Activated naive CD8-positive, alpha-beta T cell treated with anti-CD3 and anti-CD28 coated beads, Interleukin-2, amount 10 ng/mL, durations not matched to agents 7 days and 5 days (primary cell): ENCODE data around the gene MYDGF. TPM values are rescaled to one million over a fixed set of nuclear protein-coding genes. Genes with fewer than 3 reads are reported as not detected.
"Not testable (repeated sequence)": the region's sequence is repeated elsewhere in the genome, so short reads cannot be mapped to it uniquely, and the experiment has no call there.

ENCODE experiments used
- ATAC-seq: fragments of 150-1000 bp; cut with Tn5 transposase; one replicate; pipeline ENCODE4 v1.10.0; 2021; ENCODE audit warnings: low read depth, moderate library complexity
- POLR2A ChIA-PET: fragments of 350-600 bp; sonication (Branson Sonifier 250); formaldehyde crosslinking; loops from one replicate; lab custom pipeline; 2021; ENCODE audit warnings: antibody characterized with exemption; lab: Charles Lee
- DNase-seq: peaks from one replicate; pipeline ENCODE4 v3.0.0; 2021
- H3K27ac Mint-ChIP-seq: one replicate; pipeline ENCODE4 v1.8.0; 2022; ENCODE audit warnings: mild to moderate bottlenecking, mixed read lengths
- H3K27me3 Mint-ChIP-seq: one replicate; pipeline ENCODE4 v1.8.0; 2022; ENCODE audit warnings: mild to moderate bottlenecking, moderate library complexity, mixed read lengths
- H3K36me3 Mint-ChIP-seq: one replicate; pipeline ENCODE4 v1.8.0; 2021; ENCODE audit warnings: mild to moderate bottlenecking, mixed read lengths
- H3K4me1 Mint-ChIP-seq: one replicate; pipeline ENCODE4 v1.8.0; 2021; ENCODE audit warnings: mixed read lengths
- H3K4me3 Mint-ChIP-seq: one replicate; pipeline ENCODE4 v1.8.0; 2022; ENCODE audit warnings: mild to moderate bottlenecking, moderate library complexity, mixed read lengths
- H3K9me3 Mint-ChIP-seq: one replicate; pipeline ENCODE4 v1.8.0; 2021; ENCODE audit warnings: mixed read lengths
- total RNA-seq, 2 experiments: library from RNA; stranded (reverse); gene quantifications; one replicate each; pipeline ENCODE4 v1.2.3, GENCODE V29; 2021

The MYDGF gene
- total RNA-seq, 2 experiments from 2014 or later: 33.3 to 34.8 TPM

- ATAC-seq (no peak), DNase-seq (no peak)
- POLR2A ChIA-PET: no interaction called here
- H3K36me3 Mint-ChIP-seq: peaks cover 16% of the 10 kb centered on the region
- H3K27ac Mint-ChIP-seq: no peak overlapping the region
- no peaks in the 10 kb centered on the region for H3K9me3 Mint-ChIP-seq
- peaks cover 1% of the 10 kb centered on the region for H3K4me1 Mint-ChIP-seq
- H3K27me3 Mint-ChIP-seq: no peaks in the 10 kb centered on the region
- H3K4me3 Mint-ChIP-seq: no peak overlapping the region
These were observed 23.5 kb upstream of the MYDGF start for GRCh38 chr19:4693471-4694121.

GRCh38 chr19:4693078-4693350 is 22.9 kb upstream of the MYDGF start:
- H3K27me3 Mint-ChIP-seq: no peaks in the 10 kb centered on the region
- peaks cover 16% of the 10 kb centered on the region for H3K36me3 Mint-ChIP-seq
- no peak overlapping the region for H3K27ac Mint-ChIP-seq
- no peaks in the 10 kb centered on the region for H3K9me3 Mint-ChIP-seq
- no peak for ATAC-seq
- DNase-seq: no peak
- H3K4me1 Mint-ChIP-seq: peaks cover 1% of the 10 kb centered on the region
- H3K4me3 Mint-ChIP-seq: no peak overlapping the region
- POLR2A ChIA-PET: no interaction called here

- POLR2A ChIA-PET: no interaction called here
- Mint-ChIP-seq H3K27ac (no peak overlapping the region), H3K27me3 (no peaks in the 10 kb centered on the region), H3K4me3 (no peak overlapping the region), H3K36me3 (peaks cover 16% of the 10 kb centered on the region), H3K9me3 (no peaks in the 10 kb centered on the region), H3K4me1 (no peaks in the 10 kb centered on the region)
- no peak for ATAC-seq
- DNase-seq: no peak
These were observed 22.3 kb upstream of the MYDGF start for GRCh38 chr19:4692251-4693077.

GRCh38 chr19:4691373-4691772 is 21.2 kb upstream of the MYDGF start:
- no peaks in the 10 kb centered on the region for H3K9me3 Mint-ChIP-seq
- H3K4me1 Mint-ChIP-seq: no peaks in the 10 kb centered on the region
- DNase-seq (no peak), ATAC-seq (no peak)
- H3K4me3 Mint-ChIP-seq: no peak overlapping the region
- no peaks in the 10 kb centered on the region for H3K27me3 Mint-ChIP-seq
- POLR2A ChIA-PET: no interaction called here
- H3K36me3 Mint-ChIP-seq: peaks cover 18% of the 10 kb centered on the region
- no peak overlapping the region for H3K27ac Mint-ChIP-seq

DNA sequence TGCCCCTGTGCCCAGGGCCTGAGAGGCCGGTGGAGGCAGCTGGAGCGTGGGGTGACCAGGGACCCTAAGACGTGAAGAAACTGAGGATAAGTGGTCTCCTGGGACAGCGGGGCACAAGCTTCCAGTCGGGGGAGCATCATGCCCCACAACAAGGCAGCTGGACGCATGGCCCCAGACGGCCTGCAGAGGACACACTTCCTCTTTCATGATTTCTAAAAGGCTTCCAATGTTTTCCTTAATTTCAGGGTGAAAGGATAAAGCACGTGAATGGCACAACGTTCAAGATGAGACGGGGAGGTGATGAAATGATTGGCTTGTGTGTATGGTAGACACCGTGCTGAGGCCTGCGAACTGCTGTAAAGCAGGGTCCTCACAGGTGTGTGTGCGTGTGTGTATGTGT is 20.2 kb upstream of the MYDGF start:
- no peak for DNase-seq
- no peaks in the 10 kb centered on the region for H3K27me3 Mint-ChIP-seq
- H3K9me3 Mint-ChIP-seq: no peaks in the 10 kb centered on the region
- H3K27ac Mint-ChIP-seq: no peak overlapping the region
- POLR2A ChIA-PET: no interaction called here
- H3K4me1 Mint-ChIP-seq: no peaks in the 10 kb centered on the region
- H3K36me3 Mint-ChIP-seq: peaks cover 18% of the 10 kb centered on the region
- H3K4me3 Mint-ChIP-seq: no peak overlapping the region
- no peak for ATAC-seq

- H3K27ac Mint-ChIP-seq: no peak overlapping the region
- no peaks in the 10 kb centered on the region for H3K9me3 Mint-ChIP-seq
- H3K36me3 Mint-ChIP-seq: peaks cover 16% of the 10 kb centered on the region
- no peaks in the 10 kb centered on the region for H3K27me3 Mint-ChIP-seq
- H3K4me1 Mint-ChIP-seq: no peaks in the 10 kb centered on the region
- no peak overlapping the region for H3K4me3 Mint-ChIP-seq
- POLR2A ChIA-PET: no interaction called here
- ATAC-seq (no peak), DNase-seq (no peak)
These were observed 19.3 kb upstream of the MYDGF start for GRCh38 chr19:4689403-4689802.

DNA sequence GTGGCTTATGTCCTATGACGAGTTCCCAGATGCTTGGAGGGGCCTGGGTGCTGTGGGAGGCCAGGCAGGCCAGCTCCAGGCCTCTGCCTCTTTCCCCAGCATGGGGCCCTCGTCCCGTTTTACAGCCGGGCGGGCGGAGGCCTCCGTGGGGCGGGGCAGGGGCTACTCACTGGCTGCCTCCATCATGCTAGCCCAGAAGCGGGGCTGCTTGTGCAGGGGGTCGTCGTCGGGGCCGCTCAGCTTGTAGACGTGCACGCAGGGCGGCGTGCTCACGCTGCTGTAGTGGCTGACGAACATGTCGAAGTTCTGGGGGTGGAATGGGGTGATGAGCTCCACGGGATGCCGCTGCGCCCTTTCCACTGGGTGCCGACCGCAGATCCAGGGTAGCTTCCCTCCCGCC is 18.4 kb upstream of the MYDGF start:
- DNase-seq: no peak
- no peak for ATAC-seq
- POLR2A ChIA-PET: no interaction called here
- Mint-ChIP-seq H3K27ac (no peak overlapping the region), H3K4me3 (no peak overlapping the region), H3K4me1 (no peaks in the 10 kb centered on the region), H3K27me3 (no peaks in the 10 kb centered on the region), H3K9me3 (no peaks in the 10 kb centered on the region), H3K36me3 (peaks cover 12% of the 10 kb centered on the region)

GRCh38 chr19:4687396-4687795 is 17.3 kb upstream of the MYDGF start:
- DNase-seq: no peak
- Mint-ChIP-seq H3K4me3 (no peak overlapping the region), H3K27ac (no peak overlapping the region), H3K36me3 (peaks cover 6% of the 10 kb centered on the region), H3K9me3 (no peaks in the 10 kb centered on the region), H3K4me1 (no peaks in the 10 kb centered on the region), H3K27me3 (no peaks in the 10 kb centered on the region)
- no peak for ATAC-seq
- POLR2A ChIA-PET: no interaction called here

GRCh38 chr19:4686700-4687099 is 16.6 kb upstream of the MYDGF start:
- ATAC-seq (no peak), DNase-seq (no peak)
- Mint-ChIP-seq H3K36me3 (peaks cover 6% of the 10 kb centered on the region), H3K9me3 (no peaks in the 10 kb centered on the region), H3K4me1 (no peaks in the 10 kb centered on the region), H3K27ac (no peak overlapping the region), H3K27me3 (no peaks in the 10 kb centered on the region), H3K4me3 (no peak overlapping the region)
- POLR2A ChIA-PET: no interaction called here

DNA sequence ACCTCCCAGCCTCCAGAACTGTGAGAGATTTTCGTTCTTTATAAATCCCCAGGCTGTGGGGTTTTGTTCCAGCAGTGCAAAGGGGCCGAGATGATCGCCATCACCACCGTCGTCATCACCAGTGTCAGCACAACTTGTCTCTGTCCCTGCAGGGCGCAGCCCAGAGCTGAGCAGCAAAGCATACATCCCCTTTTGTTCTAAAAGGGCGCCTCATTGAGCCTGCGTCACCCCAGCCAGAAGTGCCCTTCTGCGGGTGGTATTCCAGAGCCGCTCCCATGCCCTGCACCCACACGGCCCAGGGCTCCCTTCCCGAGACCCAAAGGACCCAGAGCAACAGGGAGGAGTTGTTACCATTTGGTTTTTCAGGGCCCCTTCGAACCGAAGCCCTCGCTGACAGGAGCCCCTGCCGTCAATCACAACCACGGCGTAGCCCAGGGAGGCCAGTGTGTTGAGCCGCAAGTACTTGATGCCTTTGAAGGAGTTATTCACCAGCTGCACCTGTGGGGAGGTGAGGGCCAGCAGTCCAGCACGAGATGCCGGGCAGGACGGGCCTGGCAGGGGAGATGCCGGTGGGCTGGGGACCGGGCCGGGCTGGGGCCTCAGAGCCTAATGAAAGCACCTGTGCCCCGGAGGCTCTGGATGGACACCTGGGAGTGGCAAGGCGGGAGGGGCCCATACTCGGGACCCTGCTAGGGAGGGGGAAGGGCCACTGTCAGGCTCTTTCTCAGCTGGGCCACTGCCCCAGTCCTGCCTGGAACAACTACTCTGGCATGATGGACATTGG is 14.4 kb upstream of the MYDGF start:
- DNase-seq (no peak), ATAC-seq (no peak)
- Mint-ChIP-seq H3K4me1 (no peaks in the 10 kb centered on the region), H3K27me3 (no peaks in the 10 kb centered on the region), H3K4me3 (no peak overlapping the region), H3K9me3 (no peaks in the 10 kb centered on the region), H3K36me3 (peaks cover 5% of the 10 kb centered on the region), H3K27ac (no peak overlapping the region)
- POLR2A ChIA-PET: no interaction called here

DNA sequence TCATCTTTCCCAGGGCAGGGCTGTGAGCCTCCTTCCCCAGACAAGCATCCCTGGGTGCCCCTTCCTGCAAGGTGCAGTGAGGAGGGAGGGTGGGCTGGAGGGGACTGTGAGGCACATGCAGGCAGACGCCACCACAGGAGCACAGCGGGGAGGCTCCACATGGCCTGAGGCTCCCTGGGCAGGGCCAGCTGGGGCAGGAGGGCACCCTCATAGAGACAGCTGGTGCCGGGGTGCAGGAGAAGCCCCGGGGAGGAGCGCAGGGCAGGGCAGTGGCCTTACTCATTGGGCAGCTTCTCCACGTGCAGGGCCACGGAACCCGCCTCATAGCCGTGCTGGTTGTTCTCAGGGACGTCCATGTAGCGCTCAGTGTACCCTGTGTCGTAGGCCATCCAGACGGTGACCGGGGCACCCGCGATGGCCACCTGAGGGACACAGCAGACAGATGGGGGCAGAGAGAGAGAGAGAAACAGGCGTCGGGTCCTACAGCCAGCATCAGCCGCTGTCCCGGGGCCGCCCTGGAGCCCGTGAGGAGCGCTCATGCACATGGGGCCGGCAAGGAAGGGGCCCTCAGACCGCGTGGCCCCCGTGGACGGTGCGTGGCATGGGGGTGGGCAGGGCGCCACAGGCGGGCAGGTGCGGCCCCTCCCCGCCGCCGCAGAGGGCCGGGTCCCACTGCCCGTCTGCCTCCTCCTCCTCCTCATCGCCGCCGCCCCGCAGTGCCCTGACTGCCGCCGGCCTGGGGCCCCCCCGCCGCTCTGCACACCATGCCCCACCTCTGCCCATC is 12.5 kb upstream of the MYDGF start:
- H3K36me3 Mint-ChIP-seq: peaks cover 7% of the 10 kb centered on the region
- H3K9me3 Mint-ChIP-seq: no peaks in the 10 kb centered on the region
- no peaks in the 10 kb centered on the region for H3K4me1 Mint-ChIP-seq
- H3K27me3 Mint-ChIP-seq: no peaks in the 10 kb centered on the region
- no peak for DNase-seq
- H3K4me3 Mint-ChIP-seq: no peak overlapping the region
- ATAC-seq: no peak
- peak overlapping the region; percentile 60 for H3K27ac Mint-ChIP-seq
- POLR2A ChIA-PET: no interaction called here

DNA sequence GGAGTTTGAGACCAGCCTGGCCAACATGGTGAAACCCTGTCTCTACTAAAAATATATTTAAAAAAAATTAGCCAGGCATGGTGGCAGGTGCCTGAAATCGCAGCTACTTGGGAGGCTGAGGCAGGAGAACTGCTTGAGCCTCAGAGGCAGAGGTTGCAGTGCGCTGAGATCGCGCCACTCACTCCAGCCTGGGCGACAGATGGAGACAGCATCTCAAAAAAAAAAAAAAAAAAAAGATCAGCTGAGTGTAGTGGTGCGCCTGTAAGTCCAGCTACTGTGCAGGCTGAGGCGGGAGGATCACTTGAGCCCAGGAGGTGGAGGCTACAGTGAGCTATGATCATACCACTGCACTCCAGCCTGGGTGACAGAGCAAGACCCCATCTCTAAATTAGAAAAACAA is 9.9 kb upstream of the MYDGF start:
- H3K9me3 Mint-ChIP-seq, H3K27me3 Mint-ChIP-seq, H3K27ac Mint-ChIP-seq, H3K4me1 Mint-ChIP-seq, DNase-seq, H3K36me3 Mint-ChIP-seq, H3K4me3 Mint-ChIP-seq, ATAC-seq: not testable (repeated sequence)
- POLR2A ChIA-PET: interaction anchor here (0.6 kb wide), 1 partner anchor 355 kb away, joined by 3 read pairs; no protein-coding TSS in a partner anchor
